Loucy (cell line): ENCODE results near the gene MEAF6.

Experiments
- H2AFZ ChIP-seq: fragments of 200-600 bp; sonication (generic); 2 replicates; pipeline ENCODE4 v1.6.0; 2016; ENCODE audit warnings: antibody characterized with exemption, mild to moderate bottlenecking, low read length, moderate library complexity
- H3F3A ChIP-seq: fragments of 200-600 bp; 2 replicates; pipeline ENCODE4 v1.6.0; 2016; ENCODE audit warnings: antibody characterized with exemption, low read depth, mild to moderate bottlenecking
- H3K27me3 ChIP-seq: fragments of 200-600 bp; sonication (generic); 2 replicates; pipeline ENCODE4 v1.6.1; 2014; ENCODE audit warnings: low read length, mild to moderate bottlenecking; ENCODE audit not compliant: insufficient read depth, poor library complexity, severe bottlenecking
- H3K36me3 ChIP-seq: fragments of 200-600 bp; sonication (generic); 2 replicates; pipeline ENCODE4 v1.6.1; 2016; ENCODE audit warnings: low read length; ENCODE audit not compliant: insufficient read depth
- H3K4me1 ChIP-seq: fragments of 200-600 bp; sonication (generic); 2 replicates; pipeline ENCODE4 v1.5.1; 2014; ENCODE audit warnings: low read length, mild to moderate bottlenecking; ENCODE audit not compliant: insufficient read depth, poor library complexity, severe bottlenecking
- H3K4me2 ChIP-seq: fragments of 200-600 bp; sonication (generic); 2 replicates; pipeline ENCODE4 v1.6.0; 2014; ENCODE audit warnings: antibody characterized with exemption, low read length, low read depth, mild to moderate bottlenecking; ENCODE audit not compliant: poor library complexity, severe bottlenecking
- H3K4me3 ChIP-seq: fragments of 200-600 bp; sonication (generic); 2 replicates; pipeline ENCODE4 v1.5.1; 2014; ENCODE audit warnings: low read length, mild to moderate bottlenecking, mixed read lengths; ENCODE audit not compliant: poor library complexity, severe bottlenecking
- H3K79me2 ChIP-seq: fragments of 200-600 bp; sonication (generic); 2 replicates; pipeline ENCODE4 v1.6.1; 2014; ENCODE audit warnings: low read length; ENCODE audit not compliant: insufficient read depth
- H3K9ac ChIP-seq: fragments of 200-600 bp; sonication (generic); 2 replicates; pipeline ENCODE4 v1.6.0; 2014; ENCODE audit warnings: mild to moderate bottlenecking, low read depth, low read length, moderate library complexity; ENCODE audit not compliant: poor library complexity, severe bottlenecking
- H3K9me2 ChIP-seq: fragments of 200-600 bp; sonication (generic); replicated peaks from 2 replicates; pipeline ENCODE4 v1.6.1; 2016; ENCODE audit warnings: low read depth, low read length, mixed read lengths
- H3K9me3 ChIP-seq: fragments of 200-600 bp; sonication (generic); 2 replicates; pipeline ENCODE4 v1.6.1; 2014; ENCODE audit warnings: mild to moderate bottlenecking, antibody characterized with exemption, low read length, low read depth; ENCODE audit not compliant: insufficient read depth
- H4K20me1 ChIP-seq: fragments of 200-600 bp; sonication (generic); 2 replicates; pipeline ENCODE4 v1.6.0; 2014; ENCODE audit warnings: antibody characterized with exemption, low read length, mild to moderate bottlenecking; ENCODE audit not compliant: insufficient read depth, poor library complexity, severe bottlenecking
- CTCF ChIP-seq: fragments of 200-600 bp; sonication (generic); conservative IDR thresholded peaks from 2 replicates; pipeline ENCODE4 v1.5.1; 2014; ENCODE audit warnings: mild to moderate bottlenecking, antibody characterized with exemption, low read length
- EZH2phosphoT487 ChIP-seq: fragments of 200-600 bp; IDR thresholded peaks from 2 replicates; pipeline ENCODE4 v1.6.1; 2018; ENCODE audit warnings: antibody characterized with exemption, mild to moderate bottlenecking, moderate library complexity, borderline replicate concordance

Gene MEAF6

GRCh38 chr1:37487619-37487984 is 27.0 kb downstream of the MEAF6 start:
- H3K9me3 ChIP-seq = no peaks in the 10 kb centered on the region
- H3F3A ChIP-seq = no peaks in the 10 kb centered on the region
- no peaks in the 10 kb centered on the region for H4K20me1 ChIP-seq
- peaks cover 45% of the 10 kb centered on the region; the same call in 1 of the 2 replicates for H3K36me3 ChIP-seq
- no peak overlapping the region for H3K4me3 ChIP-seq
- TF ChIP-seq EZH2phosphoT487 (no peak), CTCF (0 out of 2 replicates have a peak, but pooled peaks have one; percentile 11)
- H3K9me2 ChIP-seq = no peaks in the 10 kb centered on the region
- no peak overlapping the region for H3K9ac ChIP-seq
- peaks cover 5% of the 10 kb centered on the region for H3K4me1 ChIP-seq
- H3K4me2 ChIP-seq = no peak overlapping the region
- H3K27me3 ChIP-seq = no peaks in the 10 kb centered on the region
- H3K79me2 ChIP-seq = no peaks in the 10 kb centered on the region
- H2AFZ ChIP-seq = no peak overlapping the region

GRCh38 chr1:37486680-37487618 is 27.6 kb downstream of the MEAF6 start:
- no peak overlapping the region for H3K4me3 ChIP-seq
- no peaks in the 10 kb centered on the region for H4K20me1 ChIP-seq
- no peak overlapping the region for H3K9ac ChIP-seq
- no peaks in the 10 kb centered on the region for H3K27me3 ChIP-seq
- H3K79me2 ChIP-seq = no peaks in the 10 kb centered on the region
- peak; percentile 97 for TF ChIP-seq CTCF
- no peak for TF ChIP-seq EZH2phosphoT487
- no peaks in the 10 kb centered on the region for H3F3A ChIP-seq
- H3K4me1 ChIP-seq = peaks cover 5% of the 10 kb centered on the region
- H3K36me3 ChIP-seq = peaks cover 48% of the 10 kb centered on the region; the same call in 1 of the 2 replicates
- H2AFZ ChIP-seq = no peak overlapping the region
- no peaks in the 10 kb centered on the region for H3K9me2 ChIP-seq
- no peaks in the 10 kb centered on the region for H3K9me3 ChIP-seq
- no peak overlapping the region for H3K4me2 ChIP-seq

- Histone ChIP-seq H3K27me3 (no peaks in the 10 kb centered on the region), H3K79me2 (peaks cover 8% of the 10 kb centered on the region; the same call in 1 of the 2 replicates), H3K4me3 (no peak overlapping the region), H2AFZ (no peak overlapping the region), H4K20me1 (peaks cover 5% of the 10 kb centered on the region), H3F3A (no peaks in the 10 kb centered on the region), H3K9me2 (no peaks in the 10 kb centered on the region), H3K36me3 (peaks cover 53% of the 10 kb centered on the region; the same call in 1 of the 2 replicates), H3K9ac (no peak overlapping the region), H3K4me1 (peaks cover 5% of the 10 kb centered on the region), H3K4me2 (no peak overlapping the region), H3K9me3 (no peaks in the 10 kb centered on the region)
- no peak for TF ChIP-seq CTCF
- no peak for TF ChIP-seq EZH2phosphoT487
These were observed 28.5 kb downstream of the MEAF6 start for GRCh38 chr1:37485902-37486679.
